Endodermal cell (in vitro differentiated cells): ENCODE measurements around the gene PHTF1. TPM values are rescaled to one million over a fixed set of nuclear protein-coding genes. Genes with fewer than 3 reads are reported as not detected.

ENCODE experiments used
- DNase-seq: peaks from one replicate; pipeline ENCODE4 v3.0.0-alpha.2; 2017
- H3K27ac ChIP-seq: 2 replicates; pipeline ENCODE4 v1.5.1; 2013; ENCODE audit warnings: mild to moderate bottlenecking, low read depth, low read length, moderate library complexity
- H3K27me3 ChIP-seq: 2 replicates; pipeline ENCODE4 v1.6.1; 2013; ENCODE audit warnings: mild to moderate bottlenecking, low read length, moderate library complexity; ENCODE audit not compliant: insufficient read depth, control insufficient read depth, poor library complexity, severe bottlenecking
- H3K36me3 ChIP-seq: 2 replicates; pipeline ENCODE4 v1.7.0; 2013; ENCODE audit warnings: mild to moderate bottlenecking, low read length, moderate library complexity; ENCODE audit not compliant: control insufficient read depth, insufficient read depth
- H3K4me1 ChIP-seq: one replicate; pipeline ENCODE4 v1.7.0; 2013; ENCODE audit warnings: low read length; ENCODE audit not compliant: control insufficient read depth, insufficient read depth
- H3K4me3 ChIP-seq: 2 replicates; pipeline ENCODE4 v1.5.1; 2013; ENCODE audit warnings: mild to moderate bottlenecking, low read length, moderate library complexity
- H3K9ac ChIP-seq: 2 replicates; pipeline ENCODE4 v1.6.1; 2013; ENCODE audit warnings: mild to moderate bottlenecking, low read length, moderate library complexity; ENCODE audit not compliant: poor library complexity, severe bottlenecking; ENCODE audit errors: extremely low read depth
- H3K9me3 ChIP-seq: 2 replicates; pipeline ENCODE4 v1.6.1; 2013; ENCODE audit warnings: mild to moderate bottlenecking, low read length, moderate library complexity; ENCODE audit not compliant: control insufficient read depth
- H3K27ac Mint-ChIP-seq: 2 replicates; pipeline ENCODE4 v1.8.0; 2020; ENCODE audit warnings: mixed read lengths
- H3K27me3 Mint-ChIP-seq: 2 replicates; pipeline ENCODE4 v1.8.0; 2021; ENCODE audit warnings: mild to moderate bottlenecking, mixed read lengths; ENCODE audit not compliant: insufficient read depth
- H3K36me3 Mint-ChIP-seq: 2 replicates; pipeline ENCODE4 v1.8.0; 2020; ENCODE audit warnings: low read depth, mixed read lengths
- H3K4me1 Mint-ChIP-seq: 2 replicates; pipeline ENCODE4 v1.8.0; 2020; ENCODE audit warnings: mixed read lengths
- H3K4me3 Mint-ChIP-seq: 2 replicates; pipeline ENCODE4 v1.8.0; 2020; ENCODE audit warnings: mild to moderate bottlenecking, moderate library complexity, mixed read lengths
- H3K9me3 Mint-ChIP-seq: 2 replicates; pipeline ENCODE4 v1.8.0; 2020; ENCODE audit warnings: mild to moderate bottlenecking, mixed read lengths
- WGBS, 2 experiments: methylation state at CpG; one replicate each; pipeline versions ENCODE4 v1.1.5 to v1.1.7; 2013; ENCODE audit warnings: missing lambda C conversion rate in 2 of 2, mixed read lengths in 1 of 2; ENCODE audit not compliant: insufficient coverage in 1 of 2, insufficient read length in 1 of 2; 5-methylcytosine and 5-hydroxymethylcytosine counted together
- total RNA-seq, 2 donors: library from RNA; stranded (reverse); fragmentation: NEBNext Ultra II Directional in 1 of 2; extraction: Animal tissue kit (Norgen Biotek cat#: 25700) in 1 of 2; gene quantifications; 2 replicates in 1 of 2; 3 replicates in 1 of 2; pipeline ENCODE4 v1.2.1, GENCODE V29; 2021
- TF ChIP-seq, protein P1 (sequence below): fragments of 200-600 bp; sonication (generic); conservative IDR thresholded peaks from 2 replicates; pipeline ENCODE4 v1.5.0; 2021; ENCODE audit warnings: antibody characterized with exemption, mild to moderate bottlenecking

Gene PHTF1
- total RNA-seq, 2 donors from 2014 or later, result 43.8 to 56.5 TPM

GRCh38 chr1:113763661-113764060 lies 4.4 kb upstream of the PHTF1 start:
- Mint-ChIP-seq H3K4me3 (no peak overlapping the region), H3K36me3 (peaks cover 17% of the 10 kb centered on the region), H3K4me1 (peaks cover 13% of the 10 kb centered on the region), H3K9me3 (no peaks in the 10 kb centered on the region), H3K27me3 (no peaks in the 10 kb centered on the region), H3K27ac (no peak overlapping the region)
- H3K4me1 ChIP-seq, result peaks cover 4% of the 10 kb centered on the region
- TF ChIP-seq, protein P1, sequence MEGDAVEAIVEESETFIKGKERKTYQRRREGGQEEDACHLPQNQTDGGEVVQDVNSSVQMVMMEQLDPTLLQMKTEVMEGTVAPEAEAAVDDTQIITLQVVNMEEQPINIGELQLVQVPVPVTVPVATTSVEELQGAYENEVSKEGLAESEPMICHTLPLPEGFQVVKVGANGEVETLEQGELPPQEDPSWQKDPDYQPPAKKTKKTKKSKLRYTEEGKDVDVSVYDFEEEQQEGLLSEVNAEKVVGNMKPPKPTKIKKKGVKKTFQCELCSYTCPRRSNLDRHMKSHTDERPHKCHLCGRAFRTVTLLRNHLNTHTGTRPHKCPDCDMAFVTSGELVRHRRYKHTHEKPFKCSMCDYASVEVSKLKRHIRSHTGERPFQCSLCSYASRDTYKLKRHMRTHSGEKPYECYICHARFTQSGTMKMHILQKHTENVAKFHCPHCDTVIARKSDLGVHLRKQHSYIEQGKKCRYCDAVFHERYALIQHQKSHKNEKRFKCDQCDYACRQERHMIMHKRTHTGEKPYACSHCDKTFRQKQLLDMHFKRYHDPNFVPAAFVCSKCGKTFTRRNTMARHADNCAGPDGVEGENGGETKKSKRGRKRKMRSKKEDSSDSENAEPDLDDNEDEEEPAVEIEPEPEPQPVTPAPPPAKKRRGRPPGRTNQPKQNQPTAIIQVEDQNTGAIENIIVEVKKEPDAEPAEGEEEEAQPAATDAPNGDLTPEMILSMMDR, result no peak
- no peak overlapping the region for H3K4me3 ChIP-seq
- no peaks in the 10 kb centered on the region for H3K27me3 ChIP-seq
- no peaks in the 10 kb centered on the region for H3K9me3 ChIP-seq
- WGBS, 2 experiments, result 86 to 93% methylated on average over 1 to 2 of the region's 2 CpGs
- H3K36me3 ChIP-seq, result peaks cover 43% of the 10 kb centered on the region
- DNase-seq, result no peak
- H3K9ac ChIP-seq, result no peak overlapping the region
- H3K27ac ChIP-seq, result no peak overlapping the region

GRCh38 chr1:113761937-113762336 lies 2.7 kb upstream of the PHTF1 start:
- no peak for DNase-seq
- H3K27ac Mint-ChIP-seq, result no peak overlapping the region
- H3K27ac ChIP-seq, result no peak overlapping the region
- no peaks in the 10 kb centered on the region for H3K27me3 ChIP-seq
- H3K36me3 Mint-ChIP-seq, result peaks cover 14% of the 10 kb centered on the region
- H3K9me3 ChIP-seq, result no peaks in the 10 kb centered on the region
- no peaks in the 10 kb centered on the region for H3K27me3 Mint-ChIP-seq
- no peak overlapping the region for H3K4me3 Mint-ChIP-seq
- 81 to 100% methylated on average over 1 to 3 of the region's 3 CpGs for WGBS, 2 experiments
- peaks cover 4% of the 10 kb centered on the region for H3K4me1 ChIP-seq
- H3K9me3 Mint-ChIP-seq, result no peaks in the 10 kb centered on the region
- no peak overlapping the region for H3K9ac ChIP-seq
- TF ChIP-seq, protein P1, result no peak
- peaks cover 34% of the 10 kb centered on the region for H3K36me3 ChIP-seq
- H3K4me3 ChIP-seq, result no peak overlapping the region
- peaks cover 20% of the 10 kb centered on the region for H3K4me1 Mint-ChIP-seq

DNA sequence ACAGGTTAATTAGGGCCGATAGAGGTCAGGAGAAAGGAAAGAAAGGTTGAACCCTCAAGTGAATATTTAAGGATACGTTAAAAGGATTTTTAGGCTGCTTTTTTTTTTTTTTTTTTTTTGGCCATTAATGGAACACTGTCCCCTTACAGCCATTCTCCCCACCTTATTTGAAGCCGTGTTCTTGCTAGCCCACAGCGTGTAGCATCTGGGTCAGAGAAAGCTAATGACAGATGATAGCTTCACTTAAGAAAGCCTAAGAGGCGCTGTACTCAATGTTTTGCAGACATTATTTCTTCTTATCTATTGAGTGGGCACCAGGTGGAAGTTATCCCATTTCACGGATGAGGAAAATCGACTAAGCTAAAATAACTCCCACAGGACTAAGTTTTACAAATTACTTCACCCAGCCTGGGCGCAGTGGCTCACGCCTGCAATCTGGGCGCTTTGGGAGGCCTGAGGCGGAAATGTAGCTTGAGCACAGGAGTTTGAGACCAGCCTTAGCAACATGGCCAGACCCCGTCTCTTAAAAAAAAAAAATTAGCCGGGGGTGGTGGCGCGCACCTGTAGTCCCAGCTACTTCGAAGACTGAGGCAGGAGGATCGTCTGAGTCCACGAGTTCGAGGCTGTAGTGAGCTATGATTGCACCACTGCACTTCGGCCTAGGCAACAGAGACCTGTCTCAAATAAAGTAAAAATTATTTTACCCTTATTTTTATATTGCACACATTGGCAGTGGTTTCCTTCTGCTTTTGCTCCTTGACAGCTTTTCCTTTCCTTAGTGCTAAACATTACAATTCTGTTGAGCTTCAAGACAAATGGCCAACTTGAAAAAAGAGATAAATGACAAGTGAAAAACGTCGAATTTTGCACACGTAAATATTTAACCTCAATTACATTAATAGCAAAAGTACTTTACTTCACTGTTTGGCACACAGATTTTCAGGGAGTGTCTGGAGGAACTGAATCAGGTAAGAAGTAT lies 1.1 kb upstream of the PHTF1 start:
- Mint-ChIP-seq H3K27ac (peak overlapping the region; percentile 99), H3K4me3 (peak overlapping the region; percentile 85), H3K27me3 (no peaks in the 10 kb centered on the region), H3K4me1 (peaks cover 20% of the 10 kb centered on the region), H3K36me3 (peaks cover 21% of the 10 kb centered on the region), H3K9me3 (no peaks in the 10 kb centered on the region)
- H3K4me3 ChIP-seq, result peak overlapping the region; percentile 86
- peaks cover 4% of the 10 kb centered on the region for H3K4me1 ChIP-seq
- WGBS, 2 experiments, result 82 to 85% methylated on average over 13 to 23 of the region's 23 CpGs
- H3K36me3 ChIP-seq, result peaks cover 30% of the 10 kb centered on the region
- TF ChIP-seq, protein P1, result no peak
- peak overlapping the region; percentile 99 for H3K27ac ChIP-seq
- H3K9me3 ChIP-seq, result no peaks in the 10 kb centered on the region
- no peak for DNase-seq
- H3K27me3 ChIP-seq, result no peaks in the 10 kb centered on the region
- peak overlapping the region; percentile 92 for H3K9ac ChIP-seq
